K562 (cell line): ENCODE results near the gene DDX5. TPM values are rescaled to one million over a fixed set of nuclear protein-coding genes. Genes with fewer than 3 reads are reported as not detected.

Experiments used
- ATAC-seq: fragments of 200-7000 bp; cut with Tn5 transposase; 3 replicates; pipeline ENCODE4 v1.9.1; 2020; ENCODE audit warnings: moderate library complexity
- BruUV-seq: library from RNA; stranded (reverse); fragments of 400-500 nt; replicated peaks from 2 replicates; lab custom pipeline; 2021; lab: Mats Ljungman, UMichigan
- CTCF ChIA-PET: fragments of 300-600 bp; formaldehyde crosslinking; extraction: SDS; loops from one replicate; lab custom pipeline; 2021; ENCODE audit warnings: low intra/inter-chr PET ratio; lab: Yijun Ruan, JAX
- POLR2A ChIA-PET: fragments of 300-600, 350-650 bp; sonication (Branson Sonifier 250); formaldehyde crosslinking; extraction: SDS; loops from one replicate; lab custom pipeline; 2021; ENCODE audit warnings: antibody characterized with exemption, inconsistent platforms; lab: Yijun Ruan, JAX
- DNase-seq, 4 experiments: peaks; one replicate each; pipeline versions ENCODE4 v3.0.0 to v3.0.0-alpha.2; 2011 to 2018; ENCODE audit warnings: low spot score in 3 of 4, mixed read lengths in 3 of 4; ENCODE audit errors: extremely low read depth in 1 of 4
- FAIRE-seq: peaks from 2 replicates; lab custom pipeline; 2011; peaks lifted over from hg19 to GRCh38; lab: Jason Lieb, UNC
- H2AFZ ChIP-seq: 2 replicates; pipeline ENCODE4 v1.6.0; 2011; ENCODE audit warnings: low read depth, low read length, control low read depth, inconsistent platforms
- H3K27ac ChIP-seq: fragments of 200-600 bp; 3 replicates; pipeline ENCODE4 v1.8.0; 2011; ENCODE audit warnings: low read depth, mild to moderate bottlenecking, control low read depth, inconsistent platforms, low read length, moderate library complexity, mixed read lengths; ENCODE audit errors: extremely low read depth
- H3K27me3 ChIP-seq, 2 experiments: fragments of 300-600 bp in 1 of 2; 2 replicates in 1 of 2; 3 replicates in 1 of 2; pipeline versions ENCODE4 v1.6.0 to v1.8.0; 2011; ENCODE audit warnings: inconsistent platforms in 2 of 2, low read length in 2 of 2, mild to moderate bottlenecking in 1 of 2, mixed read lengths in 1 of 2, moderate library complexity in 1 of 2; ENCODE audit not compliant: control insufficient read depth in 2 of 2, insufficient read depth in 2 of 2
- H3K36me3 ChIP-seq: fragments of 300-600 bp; 3 replicates; pipeline ENCODE4 v1.8.0; 2011; ENCODE audit warnings: mild to moderate bottlenecking, low read length, inconsistent platforms; ENCODE audit not compliant: control insufficient read depth, insufficient read depth
- H3K4me1 ChIP-seq, 2 experiments: fragments of 200-600 bp in 1 of 2; replicated peaks in 1 of 2; 2 replicates in 1 of 2; 3 replicates in 1 of 2; pipeline versions ENCODE4 v1.5.1 to v1.8.0; 2011; ENCODE audit warnings: inconsistent platforms in 2 of 2, low read length in 2 of 2, mild to moderate bottlenecking in 1 of 2, mixed read lengths in 1 of 2, moderate library complexity in 1 of 2; ENCODE audit not compliant: control insufficient read depth in 2 of 2, insufficient read depth in 2 of 2
- H3K4me2 ChIP-seq: 2 replicates; pipeline ENCODE4 v1.6.1; 2011; ENCODE audit warnings: low read length, control low read depth, inconsistent platforms, mixed read lengths; ENCODE audit not compliant: insufficient read depth
- H3K4me3 ChIP-seq: fragments of 200-600 bp; sonication (generic), shearing (Covaris generic); 2 replicates; pipeline ENCODE4 v1.5.1; 2016; ENCODE audit warnings: control low read depth, inconsistent platforms
- H3K79me2 ChIP-seq: fragments of 200-600 bp; 3 replicates; pipeline ENCODE4 v1.8.0; 2011; ENCODE audit warnings: low read length, inconsistent platforms; ENCODE audit not compliant: control insufficient read depth, insufficient read depth
- H3K9ac ChIP-seq, 2 experiments: 2 replicates each; pipeline versions ENCODE4 v1.6.0 to v1.6.1; 2011; ENCODE audit warnings: low read depth in 2 of 2, low read length in 2 of 2, control low read depth in 1 of 2, inconsistent platforms in 1 of 2, mild to moderate bottlenecking in 1 of 2, mixed read lengths in 1 of 2; ENCODE audit not compliant: insufficient read depth in 1 of 2
- H3K9me1 ChIP-seq: one replicate; pipeline ENCODE4 v1.6.0; 2011; ENCODE audit warnings: inconsistent platforms, mild to moderate bottlenecking, low read length, moderate library complexity; ENCODE audit not compliant: control insufficient read depth, insufficient read depth
- H3K9me3 ChIP-seq: replicated peaks from 2 replicates; pipeline ENCODE4 v1.5.1; 2011; ENCODE audit warnings: low read depth, low read length, inconsistent platforms; ENCODE audit not compliant: control insufficient read depth, insufficient read depth
- H4K20me1 ChIP-seq: replicated peaks from 2 replicates; pipeline ENCODE4 v1.6.1; 2011; ENCODE audit warnings: low read length, inconsistent platforms, mixed read lengths; ENCODE audit not compliant: control insufficient read depth, insufficient read depth
- ARNT ChIP-seq, 2 experiments: fragments of 450-650 bp; IDR thresholded peaks; 2 replicates each; pipeline ENCODE4 v1.6.1; 2016; ENCODE audit warnings: mild to moderate bottlenecking in 1 of 2
- CEBPB ChIP-seq: fragments of 450-650 bp; IDR thresholded peaks from 2 replicates; pipeline ENCODE4 v1.6.1; 2016; ENCODE audit warnings: missing genetic modification characterization, missing compliant biosample characterization
- CEBPG ChIP-seq, 3 experiments: fragments of 200-800 bp in 1 of 3; sonication (Bioruptor generic) in 1 of 3; sonication (generic) in 1 of 3; formaldehyde crosslinking in 1 of 3; IDR thresholded peaks in 2 of 3; conservative IDR thresholded peaks in 1 of 3; 2 replicates each; pipeline versions ENCODE4 v1.6.1 to v1.8.0; 2016 to 2022; ENCODE audit warnings: missing compliant biosample characterization in 2 of 3, missing genetic modification characterization in 2 of 3, mild to moderate bottlenecking in 1 of 3, missing genetic modification reagents in 1 of 3
- GTF2E2 ChIP-seq: fragments of 200-800 bp; sonication (Bioruptor generic); IDR thresholded peaks from 2 replicates; pipeline ENCODE4 v1.6.1; 2016; ENCODE audit warnings: missing genetic modification characterization, missing compliant biosample characterization
- MCM5 ChIP-seq: fragments of 450-650 bp; IDR thresholded peaks from 2 replicates; pipeline ENCODE4 v1.6.1; 2016; ENCODE audit warnings: low read depth
- SPI1 ChIP-seq: IDR thresholded peaks from 2 replicates; pipeline ENCODE4 v1.6.1; 2011; ENCODE audit warnings: low read depth, low read length, control low read depth, borderline replicate concordance
- ZNF274 ChIP-seq: IDR thresholded peaks from 2 replicates; pipeline ENCODE4 v1.6.1; 2011; ENCODE audit warnings: low read depth, mild to moderate bottlenecking, low read length, moderate library complexity, borderline replicate concordance
- ZNF395 ChIP-seq: fragments of 200-800 bp; sonication (Bioruptor generic); IDR thresholded peaks from 2 replicates; pipeline ENCODE4 v1.6.1; 2017; ENCODE audit warnings: missing genetic modification characterization, missing compliant biosample characterization
- ZNF408 ChIP-seq: fragments of 250-450 bp; sonication (Bioruptor Pico); IDR thresholded peaks from 2 replicates; pipeline ENCODE4 v1.4.0; 2020; ENCODE audit warnings: low read depth, mild to moderate bottlenecking, moderate library complexity
- ZNF589 ChIP-seq: fragments of 200-800 bp; sonication (Bioruptor generic); IDR thresholded peaks from 2 replicates; pipeline ENCODE4 v1.6.1; 2016; ENCODE audit warnings: low read depth, missing genetic modification characterization, missing compliant biosample characterization
- WGBS: fragments of 100-300 bp; shearing (Covaris generic); methylation state at CpG from one replicate; pipeline ENCODE4 v1.1.6; 2016; ENCODE audit warnings: low coverage, mixed read lengths; ENCODE audit not compliant: insufficient coverage; ENCODE audit errors: missing lambda C conversion rate; 5-methylcytosine and 5-hydroxymethylcytosine counted together
- in situ Hi-C: fragments of 300-500 bp; cut with MboI; formaldehyde crosslinking; loops from 4 replicates; pipeline ENCODE4 v1.15.0; 2018; ENCODE audit warnings: inconsistent platforms, mixed read lengths
- intact Hi-C: fragments of 100-400 bp; cut with micrococcal nuclease; formaldehyde crosslinking; loops from 2 replicates; pipeline ENCODE4 v1.14.2; 2022
- polyA plus RNA-seq, 8 experiments: library from polyadenylated mRNA; depleted of rRNA in 4 of 8; stranded (reverse) in 5 of 8; unstranded in 3 of 8; fragments of >200 nt; fragmentation: Nextera tagmentation in 2 of 8; fragmentation: Illumina TruSeq in 1 of 8; extraction: Ambion mirVana in 2 of 8; extraction: Trizol in 1 of 8; gene quantifications; 2 replicates each; pipeline versions ENCODE4 v1.2.1 to v1.2.3, GENCODE V29; 2011 to 2014; ENCODE audit warnings: inconsistent platforms in 1 of 8, missing spikeins in 1 of 8
- total RNA-seq, 7 experiments: library from RNA; depleted of rRNA in 6 of 7; stranded (reverse); fragments of >200 nt in 6 of 7; fragmentation: Illumina TruSeq in 2 of 7; extraction: Trizol in 2 of 7; gene quantifications; 2 replicates each; pipeline versions ENCODE4 v1.2.1 to v1.2.3, GENCODE V29; 2011 to 2021; ENCODE audit warnings: low replicate concordance in 1 of 7
- TF ChIP-seq, protein P1 (sequence below): fragments of 450-650 bp; formaldehyde crosslinking; IDR thresholded peaks from 2 replicates; pipeline ENCODE4 v1.4.0; 2020; ENCODE audit warnings: mild to moderate bottlenecking, mixed read lengths
- TF ChIP-seq, protein P2 (sequence below): sonication (generic); formaldehyde crosslinking; IDR thresholded peaks from 2 replicates; pipeline ENCODE4 v1.8.0; 2022; ENCODE audit warnings: missing genetic modification reagents, mild to moderate bottlenecking, borderline replicate concordance

The DDX5 gene
- total and polyA plus RNA-seq, 9 of the 15 experiments (the other 6 are each of a cell fraction or from before 2014, with no cell fraction given): 306 to 1,639 (median 604) TPM

DNA sequence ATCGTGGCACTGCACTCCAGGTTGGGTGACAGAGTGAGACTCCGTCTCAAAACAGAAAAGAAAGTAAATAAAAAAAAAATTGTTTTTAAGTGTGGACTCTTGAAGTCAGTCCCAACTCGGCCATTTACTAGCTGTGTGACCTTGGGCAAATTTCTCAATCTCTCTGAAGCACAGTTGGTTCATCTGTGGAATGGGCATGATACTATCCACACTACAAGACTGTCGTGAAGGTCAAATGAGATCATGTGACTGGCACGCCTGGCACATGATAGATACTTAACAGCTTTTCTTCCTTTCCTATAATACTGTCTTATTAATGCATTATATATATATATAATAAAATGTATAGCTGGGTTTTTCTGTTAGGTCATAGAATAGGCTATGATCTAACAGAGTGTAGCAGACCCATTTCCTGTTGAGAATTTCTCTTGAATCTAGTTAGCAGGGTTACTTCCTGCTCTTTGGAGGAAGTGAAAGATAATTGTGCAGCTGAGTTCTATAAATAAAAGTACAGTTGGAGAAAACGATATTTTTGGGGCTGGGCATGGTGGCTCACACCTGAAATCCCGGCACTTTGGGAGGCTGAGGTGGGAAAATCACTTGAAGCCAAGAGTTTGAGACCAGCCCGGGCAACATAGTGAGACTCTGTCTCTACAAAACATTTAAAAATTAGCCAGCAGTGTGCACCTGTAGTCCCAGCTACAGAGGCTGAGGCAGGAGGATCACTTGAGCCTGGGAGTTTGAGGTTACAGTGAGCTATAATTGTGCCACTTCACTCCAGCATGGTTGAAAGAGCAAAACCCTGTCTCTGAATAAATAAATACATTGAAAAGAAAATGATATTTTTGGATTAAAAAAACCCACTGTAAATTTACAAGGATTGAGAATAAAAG is 49.9 kb downstream of the DDX5 start (continued):
- TF ChIP-seq, protein P1, sequence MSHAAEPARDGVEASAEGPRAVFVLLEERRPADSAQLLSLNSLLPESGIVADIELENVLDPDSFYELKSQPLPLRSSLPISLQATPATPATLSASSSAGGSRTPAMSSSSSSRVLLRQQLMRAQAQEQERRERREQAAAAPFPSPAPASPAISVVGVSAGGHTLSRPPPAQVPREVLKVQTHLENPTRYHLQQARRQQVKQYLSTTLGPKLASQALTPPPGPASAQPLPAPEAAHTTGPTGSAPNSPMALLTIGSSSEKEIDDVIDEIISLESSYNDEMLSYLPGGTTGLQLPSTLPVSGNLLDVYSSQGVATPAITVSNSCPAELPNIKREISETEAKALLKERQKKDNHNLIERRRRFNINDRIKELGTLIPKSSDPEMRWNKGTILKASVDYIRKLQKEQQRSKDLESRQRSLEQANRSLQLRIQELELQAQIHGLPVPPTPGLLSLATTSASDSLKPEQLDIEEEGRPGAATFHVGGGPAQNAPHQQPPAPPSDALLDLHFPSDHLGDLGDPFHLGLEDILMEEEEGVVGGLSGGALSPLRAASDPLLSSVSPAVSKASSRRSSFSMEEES (CRISPR knock-in tag): peak; percentile 70
- no peak for TF ChIP-seq MCM5
- 0 out of 2 replicates have a peak, but pooled peaks have one; percentile 8 for TF ChIP-seq SPI1
- TF ChIP-seq ARNT (IDR thresholded peaks at IDR 0.05): no peak

DNA sequence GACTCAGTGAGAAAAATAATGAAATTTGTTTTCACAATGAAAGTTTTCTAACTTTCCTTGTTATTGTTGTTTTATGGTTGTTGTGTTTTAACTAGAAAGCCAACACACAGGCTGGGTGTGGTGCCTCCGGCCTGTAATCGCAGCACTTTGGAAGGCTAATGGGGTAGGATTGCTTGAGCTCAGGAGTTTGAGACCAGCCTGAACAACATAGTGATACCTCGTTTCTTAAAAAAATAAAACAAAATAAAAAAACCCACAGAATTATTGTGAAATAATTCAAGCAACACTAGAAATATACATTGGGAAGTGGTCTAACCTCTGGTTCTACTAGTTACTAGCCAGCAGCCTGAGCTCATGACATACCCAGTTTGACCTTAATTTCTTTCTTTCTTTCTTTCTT is 56.5 kb downstream of the DDX5 start:
- Histone ChIP-seq H3K9me3 (no peaks in the 10 kb centered on the region), H3K4me1 (peaks cover 4 to 16% of the 10 kb centered on the region in 2 experiments; a peak in 4 of 5 replicates), H3K27me3 (no peaks in the 10 kb centered on the region), H3K9me1 (no peaks in the 10 kb centered on the region), H3K36me3 (no peaks in the 10 kb centered on the region), H4K20me1 (no peaks in the 10 kb centered on the region), H2AFZ (peak overlapping the region; percentile 90), H3K79me2 (no peaks in the 10 kb centered on the region), H3K9ac (peak overlapping the region in 1 of 2 experiments; percentile 63; a peak in 2 of 4 replicates), H3K4me2 (peak overlapping the region; percentile 61), H3K4me3 (peak overlapping the region; percentile 14; the same call in 1 of the 2 replicates), H3K27ac (peak overlapping the region; percentile 85)
- FAIRE-seq (no peak), ATAC-seq (peak; percentile 67), DNase-seq (peak in 1 of 4 experiments; percentile 31)
- in situ Hi-C loops (no loop called here), intact Hi-C loops (no loop called here)
- CTCF ChIA-PET: interaction anchor here (0.7 kb wide), 1 partner anchor 258 kb away, joined by 3 read pairs; no protein-coding TSS in a partner anchor
- BruUV-seq: no TSS peak
- POLR2A ChIA-PET: interaction anchor here (0.9 to 1.9 kb wide), 5 partner anchors 10 to 56 kb away, joined by 4 to 11 read pairs (median 5); partner anchors contain the start of genes DDX5 and POLG2
- WGBS: 12% methylated on average over 3 of the region's 3 CpGs
- TF ChIP-seq CEBPG (CRISPR knock-in tag; IDR thresholded peaks at IDR 0.05): no peak
- peak in 1 of 2 experiments; percentile 72; a peak in 2 of 4 replicates for TF ChIP-seq CEBPG (tag; conservative IDR thresholded peaks at IDR 0.05 in 1 of 2, IDR thresholded peaks at IDR 0.05 in 1 of 2)
- no peak for TF ChIP-seq ZNF274
- no peak for TF ChIP-seq ZNF408 (CRISPR knock-in tag)
- TF ChIP-seq, protein P2, sequence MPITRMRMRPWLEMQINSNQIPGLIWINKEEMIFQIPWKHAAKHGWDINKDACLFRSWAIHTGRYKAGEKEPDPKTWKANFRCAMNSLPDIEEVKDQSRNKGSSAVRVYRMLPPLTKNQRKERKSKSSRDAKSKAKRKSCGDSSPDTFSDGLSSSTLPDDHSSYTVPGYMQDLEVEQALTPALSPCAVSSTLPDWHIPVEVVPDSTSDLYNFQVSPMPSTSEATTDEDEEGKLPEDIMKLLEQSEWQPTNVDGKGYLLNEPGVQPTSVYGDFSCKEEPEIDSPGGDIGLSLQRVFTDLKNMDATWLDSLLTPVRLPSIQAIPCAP (CRISPR knock-in tag): no peak
- TF ChIP-seq GTF2E2 (tag): 0 out of 2 replicates have a peak, but pooled peaks have one; percentile 59
- peak; percentile 56; the same call in 1 of the 2 replicates for TF ChIP-seq CEBPB (tag)
- TF ChIP-seq ZNF395 (CRISPR knock-in tag): peak; percentile 85
- peak; percentile 41; the same call in 1 of the 2 replicates for TF ChIP-seq ZNF589
